Gastrocnemius medialis (tissue), 4 donors: ENCODE measurements around the gene LRRC3B. TPM values are rescaled to one million over a fixed set of nuclear protein-coding genes. Genes with fewer than 3 reads are reported as not detected.

Experiments
- ATAC-seq, 2 donors: fragments of 150-250 bp; one replicate each; pipeline ENCODE4 v1.9.1; 2016
- DNase-seq, 2 donors: peaks; one replicate each; pipeline ENCODE4 v3.0.0-alpha.2; 2019
- H3K27ac ChIP-seq, 4 donors: fragments of 200-600 bp; sonication (generic); 1 replicate in 1 of 4; 2 replicates in 3 of 4; pipeline ENCODE4 v1.5.1; 2016 to 2018; ENCODE audit warnings: mild to moderate bottlenecking in 2 of 4, moderate library complexity in 1 of 4
- H3K27me3 ChIP-seq, 3 donors: fragments of 200-600 bp; sonication (generic) in 2 of 3; 1 replicate in 1 of 3; 2 replicates in 2 of 3; pipeline versions ENCODE4 v1.5.1 to v1.6.0; 2016 to 2019; ENCODE audit warnings: mild to moderate bottlenecking in 1 of 3, moderate library complexity in 1 of 3
- H3K36me3 ChIP-seq, 2 donors: fragments of 200-600 bp; sonication (generic) in 1 of 2; one replicate each; pipeline ENCODE4 v1.5.1; 2017 to 2018
- H3K4me1 ChIP-seq, 2 donors: fragments of 200-600 bp; sonication (generic) in 1 of 2; one replicate each; pipeline ENCODE4 v1.5.1; 2016 to 2017; ENCODE audit warnings: mild to moderate bottlenecking in 2 of 2
- H3K4me3 ChIP-seq, 4 donors: fragments of 200-600 bp; sonication (generic) in 3 of 4; 1 replicate in 1 of 4; 2 replicates in 3 of 4; pipeline ENCODE4 v1.5.1; 2016 to 2019; ENCODE audit warnings: mild to moderate bottlenecking in 2 of 4
- H3K9me3 ChIP-seq, 3 donors: fragments of 200-600 bp; sonication (generic) in 2 of 3; 1 replicate in 1 of 3; 2 replicates in 2 of 3; pipeline ENCODE4 v1.5.1; 2016 to 2019
- CTCF ChIP-seq, 5 experiments: fragments of 450-650 bp in 3 of 5; fragments of 200-600 bp in 2 of 5; sonication (generic) in 2 of 5; IDR thresholded peaks in 4 of 5; conservative IDR thresholded peaks in 1 of 5; 1 replicate in 4 of 5; 2 replicates in 1 of 5; pipeline ENCODE4 v1.5.1; 2016 to 2019; ENCODE audit warnings: antibody characterized with exemption in 5 of 5, mild to moderate bottlenecking in 3 of 5, moderate library complexity in 3 of 5
- POLR2A ChIP-seq, 2 donors: fragments of 450-650 bp; IDR thresholded peaks; one replicate each; pipeline ENCODE4 v1.6.1; 2017; ENCODE audit warnings: antibody characterized with exemption in 2 of 2, mild to moderate bottlenecking in 2 of 2, moderate library complexity in 2 of 2
- in situ Hi-C, 4 donors: fragments of 200-750 bp; cut with MboI; loops; one replicate each; pipeline versions ENCODE4 v1.15.0 to v1.8.0; 2017; ENCODE audit warnings: low sequenced_read_pairs in 4 of 4
- intact Hi-C: fragments of 100-400 bp; cut with DNase I; formaldehyde crosslinking; loops from one replicate; pipeline ENCODE4 v1.15.1; 2023; ENCODE audit warnings: low total_unique reads
- total RNA-seq, 4 donors: library from RNA; depleted of rRNA; stranded (reverse); fragments of >200 nt; gene quantifications; one replicate each; pipeline versions ENCODE4 v1.1.0 to v1.2.3, GENCODE V29; 2016

LRRC3B gene
- total RNA-seq, 4 donors from 2014 or later, result 0.07 to 4.4 (median 1.3) TPM

GRCh38 chr3:26668696-26669095, 46.1 kb downstream of the LRRC3B start:
- H3K36me3 ChIP-seq, result no peaks in the 10 kb centered on the region
- TF ChIP-seq POLR2A (IDR thresholded peaks at IDR 0.05), result no peak
- TF ChIP-seq CTCF (IDR thresholded peaks at IDR 0.05 in 4 of 5, conservative IDR thresholded peaks at IDR 0.05 in 1 of 5), result no peak
- H3K9me3 ChIP-seq, result no peaks in the 10 kb centered on the region
- ATAC-seq (no peak), DNase-seq (no peak)
- H3K4me1 ChIP-seq, result no peaks in the 10 kb centered on the region
- H3K27me3 ChIP-seq, result no peaks in the 10 kb centered on the region
- intact Hi-C loops, result no loop called here
- no peak overlapping the region for H3K27ac ChIP-seq
- no peak overlapping the region for H3K4me3 ChIP-seq
- in situ Hi-C loops, result no loop called here

GRCh38 chr3:26675336-26675735, 52.8 kb downstream of the LRRC3B start:
- Histone ChIP-seq H3K4me1 (no peaks in the 10 kb centered on the region), H3K36me3 (no peaks in the 10 kb centered on the region), H3K27me3 (no peaks in the 10 kb centered on the region), H3K9me3 (no peaks in the 10 kb centered on the region), H3K27ac (no peak overlapping the region), H3K4me3 (no peak overlapping the region)
- in situ Hi-C loops (no loop called here), intact Hi-C loops (no loop called here)
- TF ChIP-seq POLR2A (IDR thresholded peaks at IDR 0.05) (no peak), CTCF (IDR thresholded peaks at IDR 0.05 in 4 of 5, conservative IDR thresholded peaks at IDR 0.05 in 1 of 5) (no peak)
- ATAC-seq (no peak), DNase-seq (no peak)

GRCh38 chr3:26681632-26682031, 59.1 kb downstream of the LRRC3B start:
- intact Hi-C loops (no loop called here), in situ Hi-C loops (no loop called here)
- TF ChIP-seq POLR2A (IDR thresholded peaks at IDR 0.05), result no peak
- no peak for TF ChIP-seq CTCF (IDR thresholded peaks at IDR 0.05 in 4 of 5, conservative IDR thresholded peaks at IDR 0.05 in 1 of 5)
- Histone ChIP-seq H3K27me3 (no peaks in the 10 kb centered on the region), H3K4me1 (no peaks in the 10 kb centered on the region), H3K36me3 (no peaks in the 10 kb centered on the region), H3K4me3 (no peak overlapping the region), H3K27ac (no peak overlapping the region), H3K9me3 (no peaks in the 10 kb centered on the region)
- ATAC-seq (no peak), DNase-seq (no peak)

- ATAC-seq, result no peak
- Histone ChIP-seq H3K9me3 (no peaks in the 10 kb centered on the region), H3K36me3 (no peaks in the 10 kb centered on the region), H3K27me3 (no peaks in the 10 kb centered on the region), H3K4me1 (no peaks in the 10 kb centered on the region), H3K4me3 (no peak overlapping the region), H3K27ac (no peak overlapping the region)
- DNase-seq, result no peak
- in situ Hi-C loops, result no loop called here
- intact Hi-C loops, result no loop called here
- TF ChIP-seq POLR2A (IDR thresholded peaks at IDR 0.05) (no peak), CTCF (IDR thresholded peaks at IDR 0.05 in 4 of 5, conservative IDR thresholded peaks at IDR 0.05 in 1 of 5) (no peak)
Observed at GRCh38 chr3:26682406-26682805, 59.8 kb downstream of the LRRC3B start.

GRCh38 chr3:26683902-26684301, 61.3 kb downstream of the LRRC3B start:
- Histone ChIP-seq H3K36me3 (no peaks in the 10 kb centered on the region), H3K4me3 (no peak overlapping the region), H3K27ac (no peak overlapping the region), H3K9me3 (no peaks in the 10 kb centered on the region), H3K4me1 (no peaks in the 10 kb centered on the region), H3K27me3 (no peaks in the 10 kb centered on the region)
- DNase-seq (no peak), ATAC-seq (no peak)
- TF ChIP-seq POLR2A (IDR thresholded peaks at IDR 0.05) (no peak), CTCF (IDR thresholded peaks at IDR 0.05 in 4 of 5, conservative IDR thresholded peaks at IDR 0.05 in 1 of 5) (no peak)
- in situ Hi-C loops (no loop called here), intact Hi-C loops (no loop called here)
